Non-pigmented ciliary epithelial cell (primary cell): ENCODE results near the gene TNS3.

Source experiments
- DNase-seq: peaks from one replicate; pipeline ENCODE4 v3.0.0-alpha.2; 2010; ENCODE audit warnings: low read depth

The TNS3 gene

DNA sequence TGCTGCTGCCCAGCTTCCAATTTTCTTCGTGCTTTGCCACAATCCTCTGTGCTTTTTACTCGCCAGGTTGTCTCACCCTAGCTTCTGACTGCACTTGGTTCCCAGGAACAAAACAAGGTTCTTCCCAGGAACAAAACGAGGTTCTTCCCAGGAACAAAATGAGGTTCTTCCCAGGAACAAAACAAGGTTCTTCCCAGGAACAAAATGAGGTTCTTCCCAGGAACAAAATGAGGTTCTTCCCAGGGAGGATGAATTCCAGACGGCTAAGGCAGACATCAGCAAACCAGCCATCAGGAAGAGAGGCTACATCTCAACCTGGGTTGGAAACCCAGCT is 41.9 kb downstream of the TNS3 start:
- DNase-seq: no peak

GRCh38 chr7:47539398-47540052 is 42.4 kb downstream of the TNS3 start:
- DNase-seq: no peak

GRCh38 chr7:47538846-47539311 is 43.0 kb downstream of the TNS3 start:
- DNase-seq: no peak

- no peak for DNase-seq
Observed at GRCh38 chr7:47537716-47538675, 43.9 kb downstream of the TNS3 start.

- DNase-seq: no peak
Observed at GRCh38 chr7:47536661-47537611, 45.0 kb downstream of the TNS3 start.

- no peak for DNase-seq
Observed at GRCh38 chr7:47535704-47536628, 45.9 kb downstream of the TNS3 start.

DNA sequence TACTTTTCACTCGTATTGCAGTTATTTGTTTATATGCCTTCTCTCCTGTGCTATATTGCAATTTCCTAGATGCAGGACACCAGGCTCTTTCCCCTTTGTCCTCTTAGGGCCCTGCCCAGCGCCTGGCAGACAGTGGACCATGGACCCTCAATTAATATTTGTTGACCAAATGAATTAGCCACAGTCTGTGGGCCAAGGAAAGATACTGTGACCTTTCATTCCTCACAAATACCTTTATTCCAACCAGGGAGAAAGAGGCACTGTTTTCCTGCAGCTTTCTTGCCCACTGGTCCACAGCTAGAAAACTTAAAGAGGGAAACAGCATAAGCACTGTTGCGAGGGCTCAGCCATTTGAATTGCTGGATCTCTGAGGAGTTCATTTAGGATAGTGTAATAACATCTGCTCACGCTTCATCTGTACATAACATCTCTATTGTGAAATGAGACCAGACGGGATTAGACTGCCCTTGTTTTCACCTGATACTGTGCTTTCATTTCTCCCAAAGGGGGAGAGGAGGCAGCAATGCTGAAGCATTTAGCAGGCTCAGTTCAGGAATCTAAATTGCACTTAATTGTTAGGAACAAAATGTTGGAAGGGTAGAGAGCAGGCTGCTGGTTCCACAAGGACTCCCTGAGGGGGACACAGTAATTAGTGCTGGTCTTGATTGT is 46.7 kb downstream of the TNS3 start:
- no peak for DNase-seq

GRCh38 chr7:47534322-47535034 is 47.4 kb downstream of the TNS3 start:
- no peak for DNase-seq

DNA sequence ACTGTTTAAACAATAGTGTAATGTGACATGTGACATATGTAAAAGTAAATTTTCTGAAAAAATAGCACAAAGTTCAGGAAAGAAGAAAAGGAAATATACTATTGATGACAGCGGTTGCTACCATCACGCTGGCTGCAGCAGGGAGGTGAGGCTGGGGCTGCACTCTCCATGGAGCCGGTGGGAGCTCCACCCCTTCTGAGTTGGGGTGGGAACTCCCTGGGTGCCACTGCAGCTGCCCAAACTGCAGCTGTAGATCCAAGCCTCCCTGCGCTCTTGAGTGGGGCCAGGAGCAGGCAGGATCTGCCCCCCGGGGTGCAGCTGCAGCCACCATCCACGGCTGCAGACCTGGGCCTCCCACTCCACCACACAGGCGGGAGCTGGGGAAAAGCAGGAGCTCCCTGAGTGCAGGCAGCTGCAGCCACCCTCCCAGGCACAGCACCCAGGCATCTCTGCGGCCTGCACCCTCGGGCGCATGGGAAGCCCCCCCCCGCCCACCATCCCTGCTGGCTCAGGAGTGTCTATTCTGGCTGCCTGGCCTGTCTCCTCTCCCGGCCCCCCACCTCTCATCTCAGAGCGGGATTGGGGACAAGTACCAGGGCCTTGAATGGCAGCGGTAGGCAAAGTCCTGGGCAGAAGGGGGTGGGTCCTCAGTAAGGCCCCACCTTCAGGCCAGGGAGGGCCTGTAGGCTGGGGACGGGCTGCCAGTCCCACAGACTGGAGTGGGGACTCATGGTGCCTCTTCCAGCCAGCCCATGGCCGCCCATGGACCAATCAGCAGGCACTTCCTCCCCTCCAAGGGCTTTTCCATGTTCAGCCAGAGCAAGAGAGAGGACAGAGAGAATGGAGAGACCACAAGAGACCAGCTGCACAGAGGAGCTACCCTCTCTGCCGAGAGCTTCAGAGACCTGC is 50.1 kb downstream of the TNS3 start:
- DNase-seq: no peak

GRCh38 chr7:47529826-47530555 is 51.9 kb downstream of the TNS3 start:
- no peak for DNase-seq

DNA sequence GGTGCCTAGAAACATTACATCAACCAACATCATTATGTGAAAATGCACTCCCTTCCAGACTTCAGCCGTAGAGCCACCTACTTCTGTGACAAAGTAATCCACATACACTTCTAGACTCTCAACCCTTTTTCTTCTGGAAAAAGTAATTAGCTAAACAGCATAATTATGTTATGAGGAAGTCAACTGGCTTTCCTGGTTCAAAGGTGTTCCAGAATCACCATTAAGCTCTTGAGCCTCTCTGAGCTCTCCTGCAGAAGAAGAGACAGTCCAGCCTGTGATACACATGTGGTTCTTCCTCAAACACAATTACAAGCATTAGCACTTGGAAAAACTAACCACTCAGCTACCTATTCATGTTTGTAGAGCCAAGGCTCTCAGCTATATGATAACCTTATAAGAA is 52.5 kb downstream of the TNS3 start:
- no peak for DNase-seq

DNA sequence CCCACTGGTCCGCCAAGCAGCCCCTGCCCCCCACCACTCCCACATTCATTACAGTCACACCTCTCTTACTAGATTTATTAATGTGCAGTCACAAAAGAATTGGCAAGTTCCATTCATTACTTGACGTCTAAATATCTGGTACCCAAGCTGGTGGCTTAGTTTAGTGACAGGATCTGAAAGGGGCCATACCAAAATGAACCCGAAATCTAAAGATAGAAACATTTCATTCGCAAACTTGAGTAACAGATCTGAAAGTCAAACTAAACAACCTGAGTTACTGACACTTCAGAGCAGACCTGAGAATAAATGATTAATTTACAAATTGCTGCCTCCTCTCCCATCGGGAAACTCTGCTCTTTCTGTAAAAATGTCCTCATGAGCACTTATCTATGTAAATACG is 53.4 kb downstream of the TNS3 start:
- no peak for DNase-seq

- no peak for DNase-seq
Observed at GRCh38 chr7:47526466-47526865, 55.4 kb downstream of the TNS3 start.

- no peak for DNase-seq
Observed at GRCh38 chr7:47525066-47525623, 56.8 kb downstream of the TNS3 start.

DNA sequence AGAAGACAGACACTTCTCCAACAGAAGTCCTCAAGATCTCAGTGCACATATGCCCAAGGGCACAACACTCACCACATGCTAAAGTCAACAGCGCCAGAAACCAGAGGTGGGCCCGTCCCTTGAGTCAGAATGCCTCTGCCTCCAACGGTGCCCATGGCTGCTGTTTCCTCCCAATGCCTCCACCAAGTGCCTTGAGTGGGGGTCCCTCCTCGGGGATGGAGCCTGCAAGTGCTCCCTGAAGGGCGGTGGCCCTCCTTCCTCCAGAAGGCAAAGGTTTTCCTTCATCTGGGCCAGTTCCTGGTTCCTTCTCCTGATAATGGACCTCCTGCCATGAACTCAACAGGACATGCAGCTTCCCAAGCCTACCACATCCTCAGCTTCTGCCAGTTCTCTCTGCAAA is 58.5 kb downstream of the TNS3 start:
- DNase-seq: no peak

- no peak for DNase-seq
Observed at GRCh38 chr7:47521816-47522561, 59.9 kb downstream of the TNS3 start.
